ENCODE measurements around the gene CIZ1.
A peak's percentile ranks its signal among the peaks of the same experiment; 100 is the strongest.

CIZ1 gene

DNA sequence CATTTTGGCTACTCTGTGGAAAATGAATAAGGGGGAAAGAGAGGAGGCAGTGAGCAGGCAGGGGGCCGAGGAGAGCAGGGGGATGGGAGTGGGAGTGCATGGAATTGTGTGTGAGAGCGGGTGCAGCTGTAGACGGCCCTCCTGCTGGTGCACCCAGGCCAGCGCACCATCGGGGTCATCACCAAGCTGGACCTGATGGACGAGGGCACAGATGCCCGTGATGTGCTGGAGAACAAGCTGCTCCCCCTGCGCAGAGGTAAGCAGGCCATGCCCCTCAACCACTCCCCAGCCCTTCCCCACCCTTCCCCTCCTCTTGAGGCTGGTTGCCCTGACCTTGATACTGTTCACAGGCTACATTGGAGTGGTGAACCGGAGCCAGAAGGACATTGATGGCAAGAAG, 28.5 kb upstream of the CIZ1 start:
- H3K36me3 ChIP-seq (ENCODE audit: control insufficient read depth in 1 of 2, insufficient read depth in 2 of 2, low read length in 2 of 2), result peaks cover 0 to 8% of the 10 kb centered on the region in 2 donors
- H3K4me3 ChIP-seq (ENCODE audit: low read depth in 1 of 2, low read length in 2 of 2), result no peak overlapping the region
- H3K27ac ChIP-seq (ENCODE audit: low read length), result no peak overlapping the region
- no peaks in the 10 kb centered on the region for H3K9me3 ChIP-seq (ENCODE audit: control insufficient read depth in 1 of 2, low read length in 2 of 2)
- H3K27me3 ChIP-seq (ENCODE audit: low read depth, low read length), result no peaks in the 10 kb centered on the region
- H3K4me1 ChIP-seq (ENCODE audit: control insufficient read depth in 1 of 2, insufficient read depth in 2 of 2, low read length in 2 of 2), result peaks cover 4 to 17% of the 10 kb centered on the region in 2 donors

DNA sequence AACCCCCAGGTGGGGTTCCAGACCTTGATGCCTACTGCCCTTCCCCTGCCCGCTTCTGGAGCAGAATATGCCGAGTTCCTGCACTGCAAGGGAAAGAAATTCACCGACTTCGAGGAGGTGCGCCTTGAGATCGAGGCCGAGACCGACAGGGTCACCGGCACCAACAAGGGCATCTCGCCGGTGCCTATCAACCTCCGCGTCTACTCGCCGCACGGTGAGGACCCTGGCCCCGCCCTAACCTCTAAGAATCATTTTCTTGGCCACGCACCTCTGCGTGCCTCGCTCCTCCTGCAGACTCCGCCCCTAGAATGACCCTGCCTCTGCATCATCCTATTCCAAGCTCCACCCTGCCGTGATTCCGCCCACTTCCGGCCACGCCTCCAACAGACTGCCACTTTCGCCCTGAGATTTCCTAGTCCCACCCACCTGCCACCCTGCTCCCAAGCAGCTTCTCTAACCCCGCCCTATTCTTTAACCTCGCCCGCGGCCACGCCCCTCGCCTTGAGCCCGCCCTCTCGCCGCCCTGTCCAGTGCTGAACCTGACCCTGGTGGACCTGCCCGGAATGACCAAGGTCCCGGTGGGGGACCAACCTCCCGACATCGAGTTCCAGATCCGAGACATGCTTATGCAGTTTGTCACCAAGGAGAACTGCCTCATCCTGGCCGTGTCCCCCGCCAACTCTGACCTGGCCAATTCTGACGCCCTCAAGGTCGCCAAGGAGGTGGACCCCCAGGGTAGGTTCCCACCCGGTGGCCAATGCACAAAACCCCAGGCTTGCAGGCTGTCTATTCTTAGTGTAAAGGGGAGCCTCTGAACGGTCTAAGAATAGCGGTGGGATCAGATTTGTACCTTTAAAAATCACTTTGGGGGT, 27.4 kb upstream of the CIZ1 start:
- Histone ChIP-seq H3K27me3 (ENCODE audit: low read depth, low read length) (no peaks in the 10 kb centered on the region), H3K4me1 (ENCODE audit: control insufficient read depth in 1 of 2, insufficient read depth in 2 of 2, low read length in 2 of 2) (peaks cover 4 to 17% of the 10 kb centered on the region in 2 donors), H3K27ac (ENCODE audit: low read length) (peak overlapping the region; percentile 16), H3K36me3 (ENCODE audit: control insufficient read depth in 1 of 2, insufficient read depth in 2 of 2, low read length in 2 of 2) (peaks cover 0 to 8% of the 10 kb centered on the region in 2 donors), H3K9me3 (ENCODE audit: control insufficient read depth in 1 of 2, low read length in 2 of 2) (no peaks in the 10 kb centered on the region), H3K4me3 (ENCODE audit: low read depth in 1 of 2, low read length in 2 of 2) (peak overlapping the region; percentile 60 to 61)

DNA sequence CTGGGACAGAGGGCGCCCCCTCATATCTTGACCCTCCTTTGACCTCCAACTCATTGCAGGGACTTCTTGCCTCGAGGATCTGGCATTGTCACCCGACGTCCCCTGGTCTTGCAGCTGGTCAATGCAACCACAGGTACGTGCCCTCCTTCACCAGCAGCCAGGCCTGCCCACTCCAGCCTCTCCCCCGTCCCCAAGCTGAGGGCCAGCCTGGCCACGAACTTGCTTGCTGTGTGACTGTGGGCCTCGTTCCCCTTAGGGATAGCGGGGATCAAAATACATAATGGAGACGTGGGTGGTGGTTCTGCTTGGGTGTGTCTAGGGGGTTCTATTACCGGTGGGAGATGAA, 26.8 kb upstream of the CIZ1 start:
- H3K9me3 ChIP-seq (ENCODE audit: control insufficient read depth in 1 of 2, low read length in 2 of 2), result no peaks in the 10 kb centered on the region
- peaks cover 4 to 17% of the 10 kb centered on the region in 2 donors for H3K4me1 ChIP-seq (ENCODE audit: control insufficient read depth in 1 of 2, insufficient read depth in 2 of 2, low read length in 2 of 2)
- peak overlapping the region; percentile 60 to 61 for H3K4me3 ChIP-seq (ENCODE audit: low read depth in 1 of 2, low read length in 2 of 2)
- peaks cover 0 to 8% of the 10 kb centered on the region in 2 donors for H3K36me3 ChIP-seq (ENCODE audit: control insufficient read depth in 1 of 2, insufficient read depth in 2 of 2, low read length in 2 of 2)
- H3K27me3 ChIP-seq (ENCODE audit: low read depth, low read length), result no peaks in the 10 kb centered on the region
- peak overlapping the region; percentile 16 for H3K27ac ChIP-seq (ENCODE audit: low read length)

GRCh38 chr9:128216781-128217553, 25.6 kb upstream of the CIZ1 start:
- H3K27ac ChIP-seq (ENCODE audit: low read length), result peak overlapping the region; percentile 19
- no peaks in the 10 kb centered on the region for H3K36me3 ChIP-seq (ENCODE audit: control insufficient read depth in 1 of 2, insufficient read depth in 2 of 2, low read length in 2 of 2)
- H3K4me3 ChIP-seq (ENCODE audit: low read depth in 1 of 2, low read length in 2 of 2), result no peak overlapping the region

GRCh38 chr9:128215491-128216409, 24.4 kb upstream of the CIZ1 start:
- peak overlapping the region; percentile 49 for H3K27ac ChIP-seq (ENCODE audit: low read length)
- peaks cover 4 to 17% of the 10 kb centered on the region in 2 donors for H3K4me1 ChIP-seq (ENCODE audit: control insufficient read depth in 1 of 2, insufficient read depth in 2 of 2, low read length in 2 of 2)
- H3K27me3 ChIP-seq (ENCODE audit: low read depth, low read length), result no peaks in the 10 kb centered on the region
- H3K36me3 ChIP-seq (ENCODE audit: control insufficient read depth in 1 of 2, insufficient read depth in 2 of 2, low read length in 2 of 2), result no peaks in the 10 kb centered on the region
- H3K9me3 ChIP-seq (ENCODE audit: control insufficient read depth in 1 of 2, low read length in 2 of 2), result no peaks in the 10 kb centered on the region
- H3K4me3 ChIP-seq (ENCODE audit: low read depth in 1 of 2, low read length in 2 of 2), result no peak overlapping the region

More at GRCh38 chr9:128216781-128217553, 25.6 kb upstream of the CIZ1 start:
- peaks cover 4 to 17% of the 10 kb centered on the region in 2 donors for H3K4me1 ChIP-seq (ENCODE audit: control insufficient read depth in 1 of 2, insufficient read depth in 2 of 2, low read length in 2 of 2)
- H3K27me3 ChIP-seq (ENCODE audit: low read depth, low read length), result no peaks in the 10 kb centered on the region
- H3K9me3 ChIP-seq (ENCODE audit: control insufficient read depth in 1 of 2, low read length in 2 of 2), result no peaks in the 10 kb centered on the region

- Histone ChIP-seq H3K4me1 (ENCODE audit: control insufficient read depth in 1 of 2, insufficient read depth in 2 of 2, low read length in 2 of 2) (peaks cover 4 to 17% of the 10 kb centered on the region in 2 donors), H3K4me3 (ENCODE audit: low read depth in 1 of 2, low read length in 2 of 2) (no peak overlapping the region), H3K9me3 (ENCODE audit: control insufficient read depth in 1 of 2, low read length in 2 of 2) (no peaks in the 10 kb centered on the region), H3K27ac (ENCODE audit: low read length) (peak overlapping the region; percentile 49), H3K36me3 (ENCODE audit: control insufficient read depth in 1 of 2, insufficient read depth in 2 of 2, low read length in 2 of 2) (no peaks in the 10 kb centered on the region), H3K27me3 (ENCODE audit: low read depth, low read length) (no peaks in the 10 kb centered on the region)
These were observed 23.5 kb upstream of the CIZ1 start for GRCh38 chr9:128214571-128215490.

- H3K9me3 ChIP-seq (ENCODE audit: control insufficient read depth in 1 of 2, low read length in 2 of 2), result no peaks in the 10 kb centered on the region
- H3K4me3 ChIP-seq (ENCODE audit: low read depth in 1 of 2, low read length in 2 of 2), result no peak overlapping the region
- no peaks in the 10 kb centered on the region for H3K36me3 ChIP-seq (ENCODE audit: control insufficient read depth in 1 of 2, insufficient read depth in 2 of 2, low read length in 2 of 2)
- H3K4me1 ChIP-seq (ENCODE audit: control insufficient read depth in 1 of 2, insufficient read depth in 2 of 2, low read length in 2 of 2), result peaks cover 4 to 13% of the 10 kb centered on the region in 2 donors
- H3K27ac ChIP-seq (ENCODE audit: low read length), result no peak overlapping the region
- no peaks in the 10 kb centered on the region for H3K27me3 ChIP-seq (ENCODE audit: low read depth, low read length)
These were observed 22.6 kb upstream of the CIZ1 start for GRCh38 chr9:128213746-128214497.

- Histone ChIP-seq H3K4me3 (ENCODE audit: low read depth in 1 of 2, low read length in 2 of 2) (no peak overlapping the region), H3K27ac (ENCODE audit: low read length) (no peak overlapping the region)
These were observed 20.6 kb upstream of the CIZ1 start for GRCh38 chr9:128211981-128212281.

DNA sequence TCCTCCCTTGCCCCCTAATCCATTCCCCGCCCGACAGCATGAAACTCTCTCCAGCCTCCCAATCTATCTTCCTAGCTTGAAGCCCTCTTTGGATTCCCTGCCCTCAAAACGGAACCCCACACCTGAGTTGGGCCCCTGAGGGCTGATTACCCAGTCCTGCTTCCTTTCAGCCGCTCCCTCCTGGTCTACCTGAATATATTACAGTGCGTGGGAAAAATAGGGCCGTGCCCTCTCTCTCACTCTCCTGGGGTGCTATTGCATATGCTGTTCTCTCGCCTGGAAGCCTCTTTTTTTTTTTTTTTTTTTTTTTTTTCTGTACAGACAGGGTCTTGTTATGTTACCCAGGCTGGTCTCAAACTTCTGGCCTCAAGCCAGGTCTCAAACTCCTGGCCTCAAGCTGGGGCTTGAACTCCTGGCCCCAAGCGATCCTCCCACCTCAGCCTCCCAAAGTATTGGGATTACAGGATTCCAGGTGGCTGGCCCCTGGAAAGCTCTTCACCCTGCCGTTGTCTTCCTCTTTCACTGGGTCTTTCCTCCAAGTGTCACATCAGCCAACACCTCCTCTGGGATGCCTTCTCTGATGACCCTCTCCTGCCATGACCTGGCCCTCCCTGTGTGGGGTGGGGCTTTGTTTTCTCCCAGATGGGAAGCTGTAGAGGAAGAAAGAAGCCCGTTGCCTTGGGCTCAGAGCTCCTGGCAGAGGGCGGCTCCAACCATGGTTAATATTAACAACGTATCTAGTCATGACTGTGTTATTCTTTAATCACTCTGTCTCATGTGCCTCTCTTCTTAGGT, 20.0 kb upstream of the CIZ1 start:
- Histone ChIP-seq H3K4me3 (ENCODE audit: low read depth in 1 of 2, low read length in 2 of 2) (no peak overlapping the region), H3K9me3 (ENCODE audit: control insufficient read depth in 1 of 2, low read length in 2 of 2) (no peaks in the 10 kb centered on the region), H3K4me1 (ENCODE audit: control insufficient read depth in 1 of 2, insufficient read depth in 2 of 2, low read length in 2 of 2) (no peaks in the 10 kb centered on the region), H3K36me3 (ENCODE audit: control insufficient read depth in 1 of 2, insufficient read depth in 2 of 2, low read length in 2 of 2) (no peaks in the 10 kb centered on the region), H3K27me3 (ENCODE audit: low read depth, low read length) (no peaks in the 10 kb centered on the region), H3K27ac (ENCODE audit: low read length) (no peak overlapping the region)

More at GRCh38 chr9:128211981-128212281, 20.6 kb upstream of the CIZ1 start:
- Histone ChIP-seq H3K4me1 (ENCODE audit: control insufficient read depth in 1 of 2, insufficient read depth in 2 of 2, low read length in 2 of 2) (peaks cover 0 to 3% of the 10 kb centered on the region in 2 donors), H3K36me3 (ENCODE audit: control insufficient read depth in 1 of 2, insufficient read depth in 2 of 2, low read length in 2 of 2) (no peaks in the 10 kb centered on the region), H3K27me3 (ENCODE audit: low read depth, low read length) (no peaks in the 10 kb centered on the region), H3K9me3 (ENCODE audit: control insufficient read depth in 1 of 2, low read length in 2 of 2) (no peaks in the 10 kb centered on the region)
